Upper lobe of left lung (tissue), 4 donors: Measurements from ENCODE around the gene ANKS1B.

Source experiments
- POLR2AphosphoS5 ChIP-seq, 2 donors: sonication (generic); formaldehyde crosslinking; IDR thresholded peaks; one replicate each; pipeline ENCODE4 v1.5.1; 2017; ENCODE audit warnings: antibody characterized with exemption in 2 of 2
- TF ChIP-seq, protein P1 (sequence below), 6 experiments: fragments of 450-650 bp in 4 of 6; fragments of 200-600 bp in 2 of 6; sonication (generic) in 2 of 6; IDR thresholded peaks; one replicate each; pipeline ENCODE4 v1.5.1; 2016 to 2019; ENCODE audit warnings: antibody characterized with exemption in 6 of 6

GRCh38 chr12:99054601-99055128, 930.1 kb downstream of the ANKS1B start:
- TF ChIP-seq POLR2AphosphoS5 (IDR thresholded peaks at IDR 0.05): no peak
- TF ChIP-seq, protein P1, sequence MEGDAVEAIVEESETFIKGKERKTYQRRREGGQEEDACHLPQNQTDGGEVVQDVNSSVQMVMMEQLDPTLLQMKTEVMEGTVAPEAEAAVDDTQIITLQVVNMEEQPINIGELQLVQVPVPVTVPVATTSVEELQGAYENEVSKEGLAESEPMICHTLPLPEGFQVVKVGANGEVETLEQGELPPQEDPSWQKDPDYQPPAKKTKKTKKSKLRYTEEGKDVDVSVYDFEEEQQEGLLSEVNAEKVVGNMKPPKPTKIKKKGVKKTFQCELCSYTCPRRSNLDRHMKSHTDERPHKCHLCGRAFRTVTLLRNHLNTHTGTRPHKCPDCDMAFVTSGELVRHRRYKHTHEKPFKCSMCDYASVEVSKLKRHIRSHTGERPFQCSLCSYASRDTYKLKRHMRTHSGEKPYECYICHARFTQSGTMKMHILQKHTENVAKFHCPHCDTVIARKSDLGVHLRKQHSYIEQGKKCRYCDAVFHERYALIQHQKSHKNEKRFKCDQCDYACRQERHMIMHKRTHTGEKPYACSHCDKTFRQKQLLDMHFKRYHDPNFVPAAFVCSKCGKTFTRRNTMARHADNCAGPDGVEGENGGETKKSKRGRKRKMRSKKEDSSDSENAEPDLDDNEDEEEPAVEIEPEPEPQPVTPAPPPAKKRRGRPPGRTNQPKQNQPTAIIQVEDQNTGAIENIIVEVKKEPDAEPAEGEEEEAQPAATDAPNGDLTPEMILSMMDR (IDR thresholded peaks at IDR 0.05): no peak
